ENCODE results near the gene ARGLU1.

Gene ARGLU1

GRCh38 chr13:106503730-106504453 is 64.0 kb downstream of the ARGLU1 start:
- DNase-seq (ENCODE audit: low read depth in 2 of 2) = no peak

GRCh38 chr13:106503272-106503671 is 64.7 kb downstream of the ARGLU1 start:
- DNase-seq (ENCODE audit: low read depth in 2 of 2) = no peak

- no peak for DNase-seq (ENCODE audit: low read depth in 2 of 2)
Observed at GRCh38 chr13:106500445-106500844, 67.5 kb downstream of the ARGLU1 start.

- DNase-seq (ENCODE audit: low read depth in 2 of 2) = no peak
Observed at GRCh38 chr13:106499896-106500295, 68.0 kb downstream of the ARGLU1 start.

- no peak for DNase-seq (ENCODE audit: low read depth in 2 of 2)
Observed at GRCh38 chr13:106499113-106499512, 68.8 kb downstream of the ARGLU1 start.

GRCh38 chr13:106498571-106498970 is 69.4 kb downstream of the ARGLU1 start:
- DNase-seq (ENCODE audit: low read depth in 2 of 2) = no peak

- no peak for DNase-seq (ENCODE audit: low read depth in 2 of 2)
Observed at GRCh38 chr13:106498158-106498557, 69.8 kb downstream of the ARGLU1 start.

GRCh38 chr13:106497079-106497478 is 70.9 kb downstream of the ARGLU1 start:
- DNase-seq (ENCODE audit: low read depth in 2 of 2) = no peak

- no peak for DNase-seq (ENCODE audit: low read depth in 2 of 2)
Observed at GRCh38 chr13:106496072-106496997, 71.6 kb downstream of the ARGLU1 start.

- no peak for DNase-seq (ENCODE audit: low read depth in 2 of 2)
Observed at GRCh38 chr13:106494936-106495335, 73.0 kb downstream of the ARGLU1 start.

GRCh38 chr13:106494506-106494905 is 73.4 kb downstream of the ARGLU1 start:
- DNase-seq (ENCODE audit: low read depth in 2 of 2) = no peak

GRCh38 chr13:106493533-106494220 is 74.3 kb downstream of the ARGLU1 start:
- DNase-seq (ENCODE audit: low read depth in 2 of 2) = no peak

- DNase-seq (ENCODE audit: low read depth in 2 of 2) = no peak
Observed at GRCh38 chr13:106492588-106493475, 75.1 kb downstream of the ARGLU1 start.

GRCh38 chr13:106491928-106492587 is 75.9 kb downstream of the ARGLU1 start:
- no peak for DNase-seq (ENCODE audit: low read depth in 2 of 2)

Data from stimulated activated CD4-positive, alpha-beta T cell treated with anti-CD3 and anti-CD28 coated beads, Interleukin-1b, Interleukin-23, amount 100 ng/mL, for 4 hours (primary cell).